BE2C (cell line): ENCODE data around the gene CD247.

Experiments used
- DNase-seq: peaks from one replicate; pipeline ENCODE4 v3.0.0-alpha.2; 2020
- H3K27me3 ChIP-seq: fragments of 250-450 bp; sonication (Bioruptor Pico); 2 replicates; pipeline ENCODE4 v1.5.1; 2020; ENCODE audit warnings: mild to moderate bottlenecking
- H3K36me3 ChIP-seq: fragments of 250-450 bp; sonication (Bioruptor Pico); 2 replicates; pipeline ENCODE4 v1.5.1; 2020; ENCODE audit warnings: mild to moderate bottlenecking
- H3K4me1 ChIP-seq: fragments of 250-450 bp; sonication (Bioruptor Pico); 2 replicates; pipeline ENCODE4 v1.5.1; 2020
- H3K4me3 ChIP-seq: 2 replicates; pipeline ENCODE4 v1.5.1; 2011; ENCODE audit warnings: low read depth, low read length
- H3K9me3 ChIP-seq: fragments of 250-450 bp; sonication (Bioruptor Pico); 2 replicates; pipeline ENCODE4 v1.5.1; 2020
- CTCF ChIP-seq: IDR thresholded peaks from 2 replicates; pipeline ENCODE4 v1.5.1; 2012; ENCODE audit warnings: mild to moderate bottlenecking, low read depth, low read length

The CD247 gene

GRCh38 chr1:167409183-167409582, 109.1 kb downstream of the CD247 start:
- Histone ChIP-seq H3K27me3 (no peaks in the 10 kb centered on the region), H3K4me1 (no peaks in the 10 kb centered on the region), H3K9me3 (no peaks in the 10 kb centered on the region), H3K4me3 (no peak overlapping the region), H3K36me3 (peaks cover 10% of the 10 kb centered on the region)
- no peak for DNase-seq
- TF ChIP-seq CTCF = peak; percentile 25; the same call in 1 of the 2 replicates

- Histone ChIP-seq H3K27me3 (no peaks in the 10 kb centered on the region), H3K4me3 (no peak overlapping the region), H3K36me3 (peaks cover 10% of the 10 kb centered on the region), H3K4me1 (no peaks in the 10 kb centered on the region), H3K9me3 (no peaks in the 10 kb centered on the region)
- DNase-seq = no peak
- no peak for TF ChIP-seq CTCF
Observed at GRCh38 chr1:167408355-167408754, 110.0 kb downstream of the CD247 start.

- H3K4me1 ChIP-seq = no peaks in the 10 kb centered on the region
- no peak for TF ChIP-seq CTCF
- no peaks in the 10 kb centered on the region for H3K9me3 ChIP-seq
- no peaks in the 10 kb centered on the region; the same call in 1 of the 2 replicates for H3K36me3 ChIP-seq
- no peak overlapping the region for H3K4me3 ChIP-seq
- no peak for DNase-seq
- H3K27me3 ChIP-seq = no peaks in the 10 kb centered on the region
Observed at GRCh38 chr1:167404908-167405307, 113.4 kb downstream of the CD247 start.

DNA sequence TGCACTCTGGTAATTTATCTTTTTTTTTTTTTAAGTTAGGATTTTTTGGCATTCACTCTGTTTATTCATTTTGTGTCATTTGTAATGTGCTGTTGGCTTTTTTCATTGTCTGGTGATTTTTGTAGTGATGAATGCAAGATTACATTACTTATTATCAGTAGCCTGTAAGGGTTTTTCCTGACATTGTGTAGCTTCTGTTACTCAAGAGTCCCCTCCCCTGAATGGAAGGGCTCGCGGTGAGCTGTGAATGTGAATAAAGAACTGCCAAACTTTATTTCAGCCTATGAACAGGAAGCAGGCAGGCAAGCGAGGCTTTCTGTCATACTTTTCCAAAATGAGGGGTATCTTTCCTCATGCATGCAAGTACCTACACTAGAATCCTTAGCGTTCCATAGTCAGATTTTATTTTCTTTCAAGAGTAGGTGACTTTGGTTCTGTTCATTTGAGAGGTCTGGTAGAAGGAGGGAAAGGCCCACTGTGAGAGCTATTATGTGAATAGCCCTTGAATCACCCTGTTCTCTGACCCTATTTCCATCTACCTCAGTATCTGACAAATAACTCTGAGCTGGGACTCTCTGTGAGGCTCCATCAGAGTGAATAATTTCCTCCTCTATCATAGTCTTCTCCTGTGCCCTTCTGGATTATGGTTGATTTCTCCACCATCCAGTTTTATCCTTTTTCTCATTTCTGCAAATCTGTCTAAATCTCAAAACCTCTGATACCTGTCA, 114.0 kb downstream of the CD247 start:
- no peaks in the 10 kb centered on the region; the same call in 1 of the 2 replicates for H3K36me3 ChIP-seq
- no peak overlapping the region for H3K4me3 ChIP-seq
- DNase-seq = no peak
- TF ChIP-seq CTCF = no peak
- H3K27me3 ChIP-seq = no peaks in the 10 kb centered on the region
- no peaks in the 10 kb centered on the region for H3K4me1 ChIP-seq
- no peaks in the 10 kb centered on the region for H3K9me3 ChIP-seq

DNA sequence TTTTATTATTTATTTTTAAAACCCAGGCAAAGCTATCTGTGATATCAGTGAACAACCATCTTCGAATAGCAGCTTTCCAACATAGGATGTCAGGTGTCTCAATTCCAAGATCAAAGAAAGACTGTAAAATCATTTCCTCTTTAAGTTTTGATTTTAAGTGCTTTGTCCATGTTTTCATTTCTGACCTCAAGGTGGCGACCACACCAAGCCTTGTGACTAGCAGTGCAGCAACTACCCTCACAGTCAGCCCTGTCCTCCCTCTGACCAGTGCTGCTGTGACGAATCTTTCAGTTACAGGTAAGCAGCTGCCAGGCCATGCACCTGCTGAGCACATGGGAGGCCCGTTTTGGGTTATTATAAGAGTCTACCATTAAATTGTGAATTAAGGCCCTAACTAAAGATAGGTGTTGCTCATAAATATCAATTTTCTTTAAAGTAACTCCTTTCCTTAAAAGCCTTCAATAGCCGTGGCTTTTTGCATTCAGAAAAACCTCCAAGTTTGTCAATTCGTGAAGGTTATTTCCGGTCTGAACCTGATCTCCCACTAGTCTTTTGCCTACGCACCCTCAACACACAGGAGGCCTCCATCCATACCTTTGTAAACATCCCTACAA, 117.0 kb downstream of the CD247 start:
- peak; percentile 55 for DNase-seq
- TF ChIP-seq CTCF = peak; percentile 69
- H3K36me3 ChIP-seq = peaks cover 4% of the 10 kb centered on the region; the same call in 1 of the 2 replicates
- no peak overlapping the region for H3K4me3 ChIP-seq
- no peaks in the 10 kb centered on the region for H3K4me1 ChIP-seq
- no peaks in the 10 kb centered on the region for H3K9me3 ChIP-seq
- no peaks in the 10 kb centered on the region for H3K27me3 ChIP-seq

DNA sequence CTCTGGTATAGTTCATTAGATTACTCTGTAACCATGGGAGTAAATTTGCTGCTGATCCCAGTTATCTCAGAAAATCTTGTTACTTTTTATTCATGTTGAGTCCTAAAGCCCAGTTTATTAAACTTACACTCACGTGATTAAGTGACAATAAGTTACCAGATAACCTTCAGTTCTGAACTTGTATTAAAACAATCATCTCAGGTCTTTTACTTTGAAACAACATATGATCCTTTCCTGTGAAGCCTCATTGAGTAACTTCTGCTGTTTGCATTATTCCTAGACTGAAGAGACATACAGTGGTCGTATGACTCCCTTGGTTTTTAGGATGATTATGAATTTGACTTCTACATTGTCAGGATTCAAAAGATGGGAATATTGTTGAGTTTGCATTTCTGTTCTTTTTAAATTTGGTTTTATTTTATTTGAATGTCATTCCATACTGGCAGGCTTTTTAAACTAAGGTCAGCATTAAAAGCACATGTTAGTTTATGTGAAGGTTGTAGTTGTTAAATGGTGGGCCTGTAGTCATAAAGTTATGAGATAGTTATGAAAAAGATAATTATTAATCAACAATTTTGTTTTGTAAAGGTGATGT, 117.9 kb downstream of the CD247 start:
- no peak for TF ChIP-seq CTCF
- no peaks in the 10 kb centered on the region for H3K4me1 ChIP-seq
- H3K27me3 ChIP-seq = no peaks in the 10 kb centered on the region
- no peak overlapping the region for H3K4me3 ChIP-seq
- 0 out of 2 replicates have a peak, but pooled peaks cover 4% of the 10 kb centered on the region for H3K36me3 ChIP-seq
- H3K9me3 ChIP-seq = no peaks in the 10 kb centered on the region
- no peak for DNase-seq
